OCI-LY1 (cell line): Measurements from ENCODE around the gene UNC13C.

ENCODE experiments used
- EZH2 ChIP-seq: fragments of 200-600 bp; sonication (generic), shearing (Covaris generic); IDR thresholded peaks from 2 replicates; pipeline ENCODE4 v1.8.0; 2017; ENCODE audit warnings: borderline replicate concordance, mixed run types, mild to moderate bottlenecking, antibody characterized with exemption, low read length, moderate library complexity, mixed read lengths
- TF ChIP-seq, protein P1 (sequence below): fragments of 200-600 bp; sonication (generic), shearing (Covaris generic); IDR thresholded peaks from 2 replicates; pipeline ENCODE4 v1.5.1; 2017; ENCODE audit warnings: mild to moderate bottlenecking, antibody characterized with exemption, low read length, moderate library complexity, mixed read lengths

- TF ChIP-seq, protein P1, sequence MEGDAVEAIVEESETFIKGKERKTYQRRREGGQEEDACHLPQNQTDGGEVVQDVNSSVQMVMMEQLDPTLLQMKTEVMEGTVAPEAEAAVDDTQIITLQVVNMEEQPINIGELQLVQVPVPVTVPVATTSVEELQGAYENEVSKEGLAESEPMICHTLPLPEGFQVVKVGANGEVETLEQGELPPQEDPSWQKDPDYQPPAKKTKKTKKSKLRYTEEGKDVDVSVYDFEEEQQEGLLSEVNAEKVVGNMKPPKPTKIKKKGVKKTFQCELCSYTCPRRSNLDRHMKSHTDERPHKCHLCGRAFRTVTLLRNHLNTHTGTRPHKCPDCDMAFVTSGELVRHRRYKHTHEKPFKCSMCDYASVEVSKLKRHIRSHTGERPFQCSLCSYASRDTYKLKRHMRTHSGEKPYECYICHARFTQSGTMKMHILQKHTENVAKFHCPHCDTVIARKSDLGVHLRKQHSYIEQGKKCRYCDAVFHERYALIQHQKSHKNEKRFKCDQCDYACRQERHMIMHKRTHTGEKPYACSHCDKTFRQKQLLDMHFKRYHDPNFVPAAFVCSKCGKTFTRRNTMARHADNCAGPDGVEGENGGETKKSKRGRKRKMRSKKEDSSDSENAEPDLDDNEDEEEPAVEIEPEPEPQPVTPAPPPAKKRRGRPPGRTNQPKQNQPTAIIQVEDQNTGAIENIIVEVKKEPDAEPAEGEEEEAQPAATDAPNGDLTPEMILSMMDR: no peak
- no peak for TF ChIP-seq EZH2
These were observed 642.7 kb downstream of the UNC13C start for GRCh38 chr15:54620916-54621315.
